ENCODE measurements around the gene SPEG.
"Not testable (repeated sequence)": the region's sequence is repeated elsewhere in the genome, so short reads cannot be mapped to it uniquely, and the experiment has no call there.

SPEG gene

GRCh38 chr2:219405451-219405850, 29.2 kb upstream of the SPEG start:
- DNase-seq: peak; percentile 72

DNA sequence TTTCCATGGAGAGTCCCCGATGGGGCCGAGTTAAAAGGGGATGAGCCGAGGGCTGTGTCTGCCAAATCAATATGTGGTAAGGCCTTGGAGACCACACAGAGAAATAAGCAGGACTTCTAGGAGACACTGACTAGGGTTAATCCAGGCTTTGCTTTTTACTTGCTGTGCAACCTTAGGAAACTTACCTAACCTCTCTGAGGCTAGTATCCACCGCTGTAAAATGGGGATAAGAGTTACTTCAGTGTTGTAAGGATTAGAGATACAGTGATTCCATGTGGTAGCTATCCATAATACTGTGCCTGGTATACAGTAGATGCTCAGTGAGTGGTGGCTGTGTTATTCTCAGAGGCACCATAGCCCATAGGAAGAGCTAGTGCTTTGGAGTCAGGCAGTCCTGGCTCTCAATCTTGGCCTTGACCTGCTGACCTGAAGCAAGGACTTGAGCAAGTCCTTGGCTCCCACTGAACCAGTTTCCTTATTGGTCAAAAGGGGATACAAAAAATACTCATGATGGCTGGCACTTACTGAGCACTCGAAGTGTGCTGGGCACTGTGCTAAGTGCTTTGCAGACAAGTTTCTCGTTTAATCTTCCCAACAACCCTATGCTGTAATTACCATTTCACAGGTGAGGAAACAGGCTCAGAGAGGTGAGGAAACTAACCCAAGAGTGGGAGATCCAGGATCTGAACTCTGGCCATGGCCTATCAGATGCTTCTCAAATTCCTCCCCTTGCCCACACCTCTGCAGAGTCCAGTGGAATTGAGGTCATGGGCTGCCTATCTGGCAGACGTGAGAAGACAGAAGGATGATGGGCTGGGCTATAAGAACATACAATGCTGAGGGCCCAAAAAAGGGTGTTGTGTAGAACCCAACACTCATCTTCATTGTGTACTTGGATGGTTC, 28.4 kb upstream of the SPEG start:
- no peak for DNase-seq

DNA sequence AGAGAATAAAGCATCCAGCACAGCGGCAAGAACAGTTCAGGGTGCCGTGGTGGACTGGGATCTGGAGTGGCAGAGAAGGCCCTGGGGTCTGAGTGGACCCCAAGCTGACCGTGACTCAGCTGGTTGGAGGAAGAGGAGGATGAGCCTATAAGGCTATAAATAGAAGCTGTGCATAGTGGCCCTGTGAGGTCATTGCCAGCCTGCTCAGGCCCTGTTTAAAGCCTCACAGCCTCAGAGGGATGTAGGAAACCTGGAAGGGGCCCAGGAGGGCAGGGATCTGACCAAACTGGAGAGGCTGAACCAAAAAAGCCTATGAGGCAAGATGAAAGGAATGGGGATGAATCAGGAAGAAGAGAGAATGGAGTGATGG, 27.8 kb upstream of the SPEG start:
- DNase-seq: peak; percentile 77

- not testable (repeated sequence) for DNase-seq
Measured at GRCh38 chr2:219407343-219407742, 27.3 kb upstream of the SPEG start.

- no peak for DNase-seq
Measured at GRCh38 chr2:219408204-219408603, 26.4 kb upstream of the SPEG start.

GRCh38 chr2:219408631-219409030, 26.0 kb upstream of the SPEG start:
- no peak for DNase-seq

DNA sequence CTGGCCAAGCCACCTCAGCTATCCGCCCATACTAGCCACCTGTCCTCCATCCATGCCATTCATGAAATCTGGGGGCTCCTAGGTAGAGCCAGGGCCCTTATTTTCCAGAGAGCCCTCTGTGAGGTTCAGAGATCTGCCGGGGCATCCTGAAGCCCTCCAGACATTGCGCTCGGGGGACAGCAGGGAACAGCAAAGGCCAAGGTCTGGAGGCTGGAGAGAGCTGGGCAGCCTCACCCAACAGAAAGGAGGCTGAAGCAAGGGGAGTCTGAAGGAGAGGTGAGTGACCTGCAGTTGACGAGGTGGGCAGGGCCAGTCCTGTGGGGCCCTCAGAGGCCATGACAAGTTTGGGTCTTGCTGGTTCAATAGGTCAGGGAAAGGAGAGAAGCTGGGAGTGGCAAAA, 25.0 kb upstream of the SPEG start:
- no peak for DNase-seq

- DNase-seq: no peak
Measured at GRCh38 chr2:219410390-219410789, 24.3 kb upstream of the SPEG start.

GRCh38 chr2:219414857-219415256, 19.8 kb upstream of the SPEG start:
- no peak for DNase-seq

DNA sequence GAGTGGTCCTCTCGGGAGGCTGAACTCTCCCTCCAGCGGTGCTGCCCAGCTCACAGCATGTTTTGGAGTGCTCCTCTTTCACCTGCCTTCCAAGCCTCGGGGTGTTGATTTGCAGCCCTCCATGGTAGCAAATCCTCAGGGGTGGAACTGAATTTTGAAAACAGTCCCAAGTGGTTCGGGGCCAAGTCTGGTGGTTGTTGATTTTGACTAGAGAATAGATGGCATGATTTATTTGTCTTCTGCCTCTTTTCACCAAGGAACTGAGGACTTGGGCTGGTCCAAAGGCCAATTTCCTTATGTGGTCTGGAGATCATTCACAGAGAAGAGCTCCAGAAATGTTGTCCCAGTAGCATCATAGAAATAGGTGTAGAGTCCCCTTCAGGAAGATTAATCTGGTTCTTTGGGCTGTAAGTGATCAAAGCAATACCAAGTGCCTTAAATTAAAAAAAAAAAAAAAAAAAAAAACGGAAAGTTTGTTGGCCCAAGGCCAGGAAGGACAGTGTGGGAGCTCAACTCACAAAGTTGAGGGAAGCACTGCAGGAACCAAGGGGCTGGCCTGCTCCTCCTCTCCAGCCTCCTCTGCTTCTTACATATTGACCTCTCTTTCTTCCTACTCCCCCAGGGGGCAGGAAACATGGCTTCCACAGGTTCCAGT, 18.9 kb upstream of the SPEG start:
- no peak for DNase-seq

- DNase-seq: no peak
Measured at GRCh38 chr2:219416235-219416602, 18.4 kb upstream of the SPEG start.

DNA sequence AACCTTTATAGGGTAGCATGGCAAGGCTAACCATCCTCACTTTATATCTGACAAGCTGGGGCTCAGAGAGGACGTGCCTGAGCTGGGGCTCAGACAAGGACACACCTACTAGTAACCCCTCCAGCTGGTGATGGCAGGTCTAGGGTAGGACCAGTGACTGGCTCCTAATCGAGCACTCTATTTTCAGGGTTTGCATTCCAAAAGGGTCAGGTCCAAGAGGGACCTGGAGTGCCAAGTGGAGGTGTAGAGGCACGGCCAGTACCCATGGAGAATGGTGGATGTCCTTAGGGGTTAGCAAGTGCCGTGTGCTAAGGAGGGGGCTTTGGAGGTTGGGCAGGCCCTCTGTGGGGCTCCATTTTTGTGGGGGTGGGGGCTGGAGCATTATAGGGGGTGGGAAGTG, 17.7 kb upstream of the SPEG start:
- DNase-seq: no peak

DNA sequence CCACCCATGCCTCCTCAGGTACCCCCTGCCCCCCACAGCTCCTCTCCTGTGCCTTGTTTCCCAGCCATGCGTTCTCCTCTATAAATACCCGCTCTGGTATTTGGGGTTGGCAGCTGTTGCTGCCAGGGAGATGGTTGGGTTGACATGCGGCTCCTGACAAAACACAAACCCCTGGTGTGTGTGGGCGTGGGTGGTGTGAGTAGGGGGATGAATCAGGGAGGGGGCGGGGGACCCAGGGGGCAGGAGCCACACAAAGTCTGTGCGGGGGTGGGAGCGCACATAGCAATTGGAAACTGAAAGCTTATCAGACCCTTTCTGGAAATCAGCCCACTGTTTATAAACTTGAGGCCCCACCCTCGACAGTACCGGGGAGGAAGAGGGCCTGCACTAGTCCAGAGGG, 17.3 kb upstream of the SPEG start:
- DNase-seq: no peak

- peak; percentile 56 for DNase-seq
Measured at GRCh38 chr2:219418155-219419011, 16.3 kb upstream of the SPEG start, which contains the start of gene DES. Gene DES, plus strand, starts transcription at chr2:219418377. Its CDS starts 86 bp downstream, at chr2:219418463.

- DNase-seq: no peak
Measured at GRCh38 chr2:219419012-219419324, 15.7 kb upstream of the SPEG start.

DNA sequence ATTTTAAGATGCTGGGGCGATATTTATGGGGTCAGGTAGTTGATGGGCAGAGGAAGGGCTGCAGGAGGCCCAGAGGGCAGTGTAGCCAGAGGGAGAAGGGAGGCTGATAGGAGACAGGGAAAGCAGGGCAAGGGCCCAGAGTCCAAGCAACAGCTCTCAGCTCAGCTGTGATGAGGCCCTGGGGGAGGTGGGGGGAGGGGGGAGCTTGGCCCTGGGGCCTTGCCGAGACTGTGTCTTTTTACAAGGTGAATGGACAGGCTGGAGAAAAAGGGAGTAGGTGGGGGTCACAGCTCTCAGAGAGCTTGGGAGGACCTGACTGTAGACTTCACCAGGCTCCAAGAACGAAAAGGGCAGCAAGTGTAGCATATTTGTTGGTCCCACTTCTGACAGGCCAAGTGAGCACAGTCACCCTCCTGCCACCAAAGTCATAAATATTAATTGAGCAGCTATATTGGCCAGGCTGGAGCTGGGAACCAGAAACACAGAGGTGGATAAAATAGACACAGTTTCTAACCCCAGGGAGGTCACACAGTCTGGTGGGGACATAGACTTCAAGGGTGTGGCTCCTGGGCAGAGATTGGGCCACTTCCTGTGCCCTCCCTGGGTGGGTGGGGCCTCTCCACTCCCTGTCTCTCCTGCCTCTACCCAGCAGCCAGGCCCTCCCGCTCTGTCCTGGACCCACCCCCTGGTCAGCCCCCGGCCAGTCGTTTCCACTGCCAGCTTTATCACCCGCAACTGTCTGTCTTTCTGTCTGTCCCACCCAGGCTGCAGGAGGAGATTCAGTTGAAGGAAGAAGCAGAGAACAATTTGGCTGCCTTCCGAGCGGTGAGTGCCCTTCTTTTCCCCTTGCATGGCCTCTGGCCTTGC, 15.1 kb upstream of the SPEG start:
- DNase-seq: peak; percentile 53

DNA sequence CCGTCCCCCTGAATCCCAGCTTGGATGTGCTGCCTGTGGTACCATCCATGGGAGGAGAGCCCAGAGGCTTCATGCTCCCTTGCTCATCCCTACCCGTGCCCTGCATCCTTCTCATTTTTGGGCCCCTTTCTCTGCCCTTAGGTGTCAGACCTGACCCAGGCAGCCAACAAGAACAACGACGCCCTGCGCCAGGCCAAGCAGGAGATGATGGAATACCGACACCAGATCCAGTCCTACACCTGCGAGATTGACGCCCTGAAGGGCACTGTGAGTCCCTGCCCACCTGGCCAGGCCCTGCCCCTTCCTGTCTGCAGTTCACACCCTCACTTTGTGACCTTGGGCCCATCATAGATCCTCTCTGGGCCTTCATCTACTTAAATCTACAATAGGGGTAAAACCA, 14.0 kb upstream of the SPEG start:
- DNase-seq: no peak

GRCh38 chr2:219421323-219421722, 13.3 kb upstream of the SPEG start:
- no peak for DNase-seq

DNA sequence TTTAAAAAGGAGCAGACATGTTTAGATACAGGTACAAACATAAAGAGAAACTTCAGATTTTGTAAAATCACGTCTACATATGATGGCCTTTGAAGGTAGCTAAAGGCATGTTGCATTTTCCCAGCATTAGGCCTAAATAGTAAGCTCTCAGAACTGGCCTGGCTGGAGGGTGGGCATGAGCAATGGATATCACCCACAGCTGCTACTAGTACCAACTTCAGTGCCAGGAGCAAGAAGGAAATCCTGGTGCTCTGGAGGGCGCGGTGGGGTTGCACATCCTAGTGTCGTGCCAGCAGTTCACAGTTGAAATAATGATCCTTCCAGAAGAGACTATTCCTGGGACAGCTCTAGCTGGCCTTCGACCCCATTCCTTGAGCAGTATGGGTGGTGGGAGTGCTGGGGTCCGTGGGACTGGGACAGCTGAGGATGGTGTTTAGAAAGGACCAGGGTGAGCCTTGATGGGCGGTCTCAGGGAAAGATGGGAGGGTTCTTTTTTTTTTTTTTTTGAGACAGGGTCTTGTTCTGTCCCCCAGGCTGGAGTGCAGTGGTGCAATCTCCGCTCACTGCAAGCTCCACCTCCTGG, 11.6 kb upstream of the SPEG start:
- no peak for DNase-seq

- DNase-seq: no peak
Measured at GRCh38 chr2:219423652-219424377, 10.8 kb upstream of the SPEG start.

DNA sequence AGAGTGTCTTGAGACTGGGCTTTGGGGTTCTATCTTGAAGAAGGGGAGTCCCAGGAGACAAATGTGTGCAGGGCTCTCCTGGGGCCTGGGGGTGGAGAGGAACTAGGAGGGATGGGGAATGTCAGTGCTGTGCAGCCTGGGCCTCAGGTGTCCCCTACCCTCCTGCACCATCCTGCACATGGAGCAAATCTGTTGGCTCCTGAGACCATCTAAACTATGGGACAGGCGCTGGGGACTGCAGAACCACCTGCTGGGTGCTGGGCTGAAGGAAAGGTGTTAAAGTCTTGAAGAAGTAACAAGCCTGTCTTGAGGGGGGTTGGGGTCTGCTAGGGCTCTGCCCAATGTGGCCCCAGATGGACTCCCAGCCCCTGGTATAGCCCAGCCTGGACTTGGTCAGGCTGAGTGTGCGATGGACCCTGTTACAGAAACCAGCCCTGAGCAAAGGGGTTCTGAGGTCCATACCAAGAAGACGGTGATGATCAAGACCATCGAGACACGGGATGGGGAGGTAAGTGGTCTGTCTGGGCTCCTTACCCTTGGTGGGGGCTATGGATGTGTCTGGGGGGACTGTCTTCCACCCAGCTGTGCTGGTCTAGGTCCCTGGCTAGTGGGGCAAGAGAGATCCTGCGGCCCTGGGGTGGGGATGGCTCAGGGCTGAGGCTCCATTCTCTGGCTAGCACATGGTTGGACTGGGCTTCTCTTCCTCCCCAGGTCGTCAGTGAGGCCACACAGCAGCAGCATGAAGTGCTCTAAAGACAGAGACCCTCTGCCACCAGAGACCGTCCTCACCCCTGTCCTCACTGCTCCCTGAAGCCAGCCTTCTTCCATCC, 9.2 kb upstream of the SPEG start:
- no peak for DNase-seq
